A204.1 (cell line): ENCODE measurements around the gene KIF26B.

Source experiments
- FAIRE-seq: peaks from 2 replicates; lab custom pipeline; 2012; peaks lifted over from hg19 to GRCh38; lab: Jason Lieb, UNC

The KIF26B gene

GRCh38 chr1:245361951-245362350 lies 207.2 kb downstream of the KIF26B start:
- no peak for FAIRE-seq

- no peak for FAIRE-seq
Observed at GRCh38 chr1:245363461-245364200, 208.8 kb downstream of the KIF26B start.

GRCh38 chr1:245365095-245366020 lies 210.6 kb downstream of the KIF26B start:
- no peak for FAIRE-seq

GRCh38 chr1:245366886-245367285 lies 212.1 kb downstream of the KIF26B start:
- FAIRE-seq = no peak

- no peak for FAIRE-seq
Observed at GRCh38 chr1:245370175-245370825, 215.5 kb downstream of the KIF26B start.

GRCh38 chr1:245370905-245371581 lies 216.3 kb downstream of the KIF26B start:
- FAIRE-seq = no peak

- no peak for FAIRE-seq
Observed at GRCh38 chr1:245373131-245373530, 218.3 kb downstream of the KIF26B start.

- FAIRE-seq = no peak
Observed at GRCh38 chr1:245375789-245376460, 221.1 kb downstream of the KIF26B start.

GRCh38 chr1:245377854-245378253 lies 223.1 kb downstream of the KIF26B start:
- FAIRE-seq = no peak

- FAIRE-seq = no peak
Observed at GRCh38 chr1:245378311-245378722, 223.5 kb downstream of the KIF26B start.

GRCh38 chr1:245378745-245379144 lies 224.0 kb downstream of the KIF26B start:
- no peak for FAIRE-seq

GRCh38 chr1:245380790-245381535 lies 226.2 kb downstream of the KIF26B start:
- FAIRE-seq = no peak

GRCh38 chr1:245382981-245383380 lies 228.2 kb downstream of the KIF26B start:
- FAIRE-seq = no peak

GRCh38 chr1:245383396-245384330 lies 228.9 kb downstream of the KIF26B start:
- no peak for FAIRE-seq

- no peak for FAIRE-seq
Observed at GRCh38 chr1:245386297-245386971, 231.6 kb downstream of the KIF26B start.

- FAIRE-seq = no peak
Observed at GRCh38 chr1:245388687-245389086, 233.9 kb downstream of the KIF26B start.

GRCh38 chr1:245389873-245390272 lies 235.1 kb downstream of the KIF26B start:
- no peak for FAIRE-seq

- FAIRE-seq = no peak
Observed at GRCh38 chr1:245390975-245391374, 236.2 kb downstream of the KIF26B start.

GRCh38 chr1:245393694-245394093 lies 238.9 kb downstream of the KIF26B start:
- no peak for FAIRE-seq
